ENCODE results near the gene CFAP61. TPM values are rescaled to one million over a fixed set of nuclear protein-coding genes. Genes with fewer than 3 reads are reported as not detected.
A peak's percentile ranks its signal among the peaks of the same experiment; 100 is the strongest.

CFAP61 gene
- total and polyA plus RNA-seq, 12 donors: 0.53 to 3.6 (median 1.1) TPM; not detected in 3

DNA sequence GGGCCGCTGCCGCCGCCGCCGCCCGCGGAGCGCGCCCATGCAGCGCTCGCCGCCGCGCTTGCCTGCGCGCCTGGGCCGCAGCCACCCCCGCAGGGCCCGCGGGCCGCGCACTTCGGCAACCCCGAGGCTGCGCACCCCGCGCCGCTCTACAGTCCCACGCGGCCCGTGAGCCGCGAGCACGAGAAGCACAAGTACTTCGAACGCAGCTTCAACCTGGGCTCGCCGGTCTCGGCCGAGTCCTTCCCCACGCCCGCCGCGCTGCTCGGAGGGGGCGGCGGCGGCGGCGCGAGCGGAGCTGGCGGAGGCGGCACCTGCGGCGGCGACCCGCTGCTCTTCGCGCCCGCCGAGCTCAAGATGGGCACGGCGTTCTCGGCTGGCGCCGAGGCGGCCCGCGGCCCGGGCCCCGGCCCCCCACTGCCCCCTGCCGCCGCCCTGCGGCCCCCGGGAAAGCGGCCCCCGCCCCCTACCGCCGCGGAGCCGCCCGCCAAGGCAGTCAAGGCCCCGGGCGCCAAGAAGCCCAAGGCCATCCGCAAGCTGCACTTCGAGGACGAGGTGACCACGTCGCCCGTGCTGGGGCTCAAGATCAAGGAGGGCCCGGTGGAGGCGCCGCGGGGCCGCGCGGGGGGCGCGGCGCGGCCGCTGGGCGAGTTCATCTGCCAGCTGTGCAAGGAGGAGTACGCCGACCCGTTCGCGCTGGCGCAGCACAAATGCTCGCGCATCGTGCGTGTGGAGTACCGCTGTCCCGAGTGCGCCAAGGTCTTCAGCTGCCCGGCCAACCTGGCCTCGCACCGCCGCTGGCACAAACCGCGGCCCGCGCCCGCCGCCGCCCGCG lies 316.3 kb downstream of the CFAP61 start:
- intact Hi-C loops (cut with DNase I): loop anchor here (10.0 kb wide), 2 partner anchors 206 to 226 kb away; no protein-coding TSS in a partner anchor
- Histone ChIP-seq H3K36me3 (replicated peaks in 1 of 2) (no peaks in the 10 kb centered on the region), H3K4me1 (replicated peaks in 1 of 2) (peaks cover 0 to 7% of the 10 kb centered on the region in 2 donors), H3K4me3 (no peak overlapping the region), H3K9me3 (replicated peaks in 1 of 3) (no peaks in the 10 kb centered on the region), H3K27me3 (peaks cover 83% of the 10 kb centered on the region), H3K27ac (peak overlapping the region in 1 of 5 donors; percentile 59)
- DNase-seq: no peak
- TF ChIP-seq, protein P1, sequence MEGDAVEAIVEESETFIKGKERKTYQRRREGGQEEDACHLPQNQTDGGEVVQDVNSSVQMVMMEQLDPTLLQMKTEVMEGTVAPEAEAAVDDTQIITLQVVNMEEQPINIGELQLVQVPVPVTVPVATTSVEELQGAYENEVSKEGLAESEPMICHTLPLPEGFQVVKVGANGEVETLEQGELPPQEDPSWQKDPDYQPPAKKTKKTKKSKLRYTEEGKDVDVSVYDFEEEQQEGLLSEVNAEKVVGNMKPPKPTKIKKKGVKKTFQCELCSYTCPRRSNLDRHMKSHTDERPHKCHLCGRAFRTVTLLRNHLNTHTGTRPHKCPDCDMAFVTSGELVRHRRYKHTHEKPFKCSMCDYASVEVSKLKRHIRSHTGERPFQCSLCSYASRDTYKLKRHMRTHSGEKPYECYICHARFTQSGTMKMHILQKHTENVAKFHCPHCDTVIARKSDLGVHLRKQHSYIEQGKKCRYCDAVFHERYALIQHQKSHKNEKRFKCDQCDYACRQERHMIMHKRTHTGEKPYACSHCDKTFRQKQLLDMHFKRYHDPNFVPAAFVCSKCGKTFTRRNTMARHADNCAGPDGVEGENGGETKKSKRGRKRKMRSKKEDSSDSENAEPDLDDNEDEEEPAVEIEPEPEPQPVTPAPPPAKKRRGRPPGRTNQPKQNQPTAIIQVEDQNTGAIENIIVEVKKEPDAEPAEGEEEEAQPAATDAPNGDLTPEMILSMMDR (IDR thresholded peaks at IDR 0.05): no peak
- no peak for TF ChIP-seq POLR2A (IDR thresholded peaks at IDR 0.05)
- WGBS, 4 donors: 1% methylated on average over 46 to 130 of the region's 130 CpGs; no CpG with 5 or more reads in 1 of the 4 donors

DNA sequence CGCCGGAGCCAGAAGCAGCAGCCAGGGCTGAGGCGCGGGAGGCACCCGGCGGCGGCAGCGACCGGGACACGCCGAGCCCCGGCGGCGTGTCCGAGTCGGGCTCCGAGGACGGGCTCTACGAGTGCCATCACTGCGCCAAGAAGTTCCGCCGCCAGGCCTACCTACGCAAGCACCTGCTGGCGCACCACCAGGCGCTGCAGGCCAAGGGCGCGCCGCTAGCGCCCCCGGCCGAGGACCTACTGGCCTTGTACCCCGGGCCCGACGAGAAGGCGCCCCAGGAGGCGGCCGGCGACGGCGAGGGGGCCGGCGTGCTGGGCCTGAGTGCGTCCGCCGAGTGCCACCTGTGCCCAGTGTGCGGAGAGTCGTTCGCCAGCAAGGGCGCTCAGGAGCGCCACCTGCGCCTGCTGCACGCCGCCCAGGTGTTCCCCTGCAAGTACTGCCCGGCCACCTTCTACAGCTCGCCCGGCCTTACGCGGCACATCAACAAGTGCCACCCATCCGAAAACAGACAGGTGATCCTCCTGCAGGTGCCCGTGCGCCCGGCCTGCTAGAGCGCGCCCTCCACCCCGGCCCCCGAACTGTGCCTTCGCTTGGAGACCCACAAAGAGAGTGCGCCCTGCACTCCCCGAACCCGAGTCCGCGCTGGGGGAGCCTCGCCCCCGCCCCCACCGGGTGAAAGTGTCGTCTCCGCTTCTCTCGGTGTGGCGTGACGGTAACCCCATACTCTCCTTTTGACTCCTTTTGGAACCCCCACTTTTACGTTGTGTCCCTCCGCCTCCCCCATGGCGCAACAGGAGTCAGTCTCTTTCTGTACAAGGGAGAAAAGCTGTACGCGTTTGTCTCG lies 317.1 kb downstream of the CFAP61 start:
- intact Hi-C loops (cut with DNase I): loop anchor here (10.0 kb wide), 2 partner anchors 205 to 225 kb away; no protein-coding TSS in a partner anchor
- WGBS, 4 donors: 2 to 6% (median 2%) methylated on average over 30 to 86 of the region's 86 CpGs
- TF ChIP-seq, protein P1 (IDR thresholded peaks at IDR 0.05): no peak
- no peak for TF ChIP-seq POLR2A (IDR thresholded peaks at IDR 0.05)
- peak in 1 of 7 donors; percentile 71 for DNase-seq
- Histone ChIP-seq H3K4me3 (no peak overlapping the region), H3K4me1 (replicated peaks in 1 of 2) (peaks cover 0 to 7% of the 10 kb centered on the region in 2 donors), H3K27me3 (peaks cover 81% of the 10 kb centered on the region), H3K27ac (peak overlapping the region in 1 of 5 donors; percentile 59), H3K9me3 (replicated peaks in 1 of 3) (no peaks in the 10 kb centered on the region), H3K36me3 (replicated peaks in 1 of 2) (no peaks in the 10 kb centered on the region)

DNA sequence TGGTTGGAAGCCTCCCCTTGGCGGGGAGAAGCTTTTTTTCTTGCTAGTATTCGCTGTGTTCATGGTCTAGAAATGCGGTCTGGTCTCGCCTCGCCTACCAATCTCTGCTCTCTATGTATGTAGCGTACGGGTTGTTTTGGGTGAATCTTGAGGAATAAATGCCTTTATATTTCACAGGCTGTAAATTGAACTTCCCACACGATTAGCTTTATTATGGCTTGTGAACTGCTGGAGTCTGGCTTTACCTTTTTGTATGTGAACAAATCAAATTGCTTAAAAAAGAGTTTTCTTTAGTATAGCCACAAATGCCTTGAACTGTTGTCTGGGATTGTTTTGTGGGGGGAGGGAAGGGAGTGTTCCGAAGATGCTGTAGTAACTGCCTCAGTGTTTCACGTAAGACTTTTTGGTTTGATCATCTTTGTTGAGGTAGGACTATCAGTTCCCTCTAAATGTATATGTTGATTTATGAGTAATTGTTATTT lies 317.8 kb downstream of the CFAP61 start:
- Histone ChIP-seq H3K9me3 (replicated peaks in 1 of 3) (no peaks in the 10 kb centered on the region), H3K36me3 (replicated peaks in 1 of 2) (no peaks in the 10 kb centered on the region), H3K4me1 (replicated peaks in 1 of 2) (peaks cover 0 to 7% of the 10 kb centered on the region in 2 donors), H3K27ac (peak overlapping the region in 1 of 5 donors; percentile 59), H3K27me3 (peaks cover 75% of the 10 kb centered on the region), H3K4me3 (no peak overlapping the region)
- intact Hi-C loops (cut with DNase I): no loop called here
- no peak for DNase-seq
- TF ChIP-seq, protein P1 (IDR thresholded peaks at IDR 0.05): no peak
- no peak for TF ChIP-seq POLR2A (IDR thresholded peaks at IDR 0.05)
- WGBS, 4 donors: 14 to 19% (median 17%) methylated on average over 10 of the region's 10 CpGs

DNA sequence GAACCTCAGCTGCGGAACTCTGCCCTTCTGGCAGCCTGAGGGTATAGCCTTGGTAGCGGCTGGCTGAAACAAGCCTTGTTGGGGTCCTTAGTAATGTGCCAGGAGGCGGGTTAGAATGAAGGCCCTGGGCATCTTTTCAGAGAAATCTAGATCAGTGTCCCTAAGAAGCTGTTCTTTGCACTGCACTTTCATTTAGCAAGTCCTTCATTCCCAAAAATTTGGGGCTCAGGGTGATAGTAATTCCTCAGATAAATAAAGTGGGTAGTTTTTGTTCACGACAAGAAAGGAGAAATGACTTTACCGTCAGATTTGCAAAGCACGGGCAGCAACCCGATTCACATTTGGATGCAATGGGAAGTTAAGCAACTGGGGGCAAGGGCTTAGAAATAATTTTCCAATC lies 318.8 kb downstream of the CFAP61 start:
- H3K36me3 ChIP-seq (replicated peaks in 1 of 2): no peaks in the 10 kb centered on the region
- H3K27me3 ChIP-seq: peaks cover 65% of the 10 kb centered on the region
- WGBS, 4 donors: 20 to 31% (median 23%) methylated on average over 7 of the region's 7 CpGs
- H3K27ac ChIP-seq: peak overlapping the region in 1 of 5 donors; percentile 59
- no peak overlapping the region for H3K4me3 ChIP-seq
- DNase-seq: no peak
- peaks cover 0 to 7% of the 10 kb centered on the region in 2 donors for H3K4me1 ChIP-seq (replicated peaks in 1 of 2)
- no peaks in the 10 kb centered on the region for H3K9me3 ChIP-seq (replicated peaks in 1 of 3)
- intact Hi-C loops (cut with DNase I): no loop called here
- TF ChIP-seq, protein P1 (IDR thresholded peaks at IDR 0.05): no peak
- no peak for TF ChIP-seq POLR2A (IDR thresholded peaks at IDR 0.05)

All from adrenal gland (tissue), 12 donors.